H1 (cell line): ENCODE measurements around the gene STEEP1. TPM values are rescaled to one million over a fixed set of nuclear protein-coding genes. Genes with fewer than 3 reads are reported as not detected.

ENCODE experiments used
- CREB1 ChIP-seq: IDR thresholded peaks from 2 replicates; pipeline ENCODE4 v1.6.1; 2012; ENCODE audit warnings: inconsistent platforms
- E2F6 ChIP-seq: IDR thresholded peaks from 2 replicates; pipeline ENCODE4 v1.6.1; 2012; ENCODE audit warnings: inconsistent platforms
- GTF2F1 ChIP-seq: IDR thresholded peaks from 2 replicates; pipeline ENCODE4 v1.6.1; 2012; ENCODE audit warnings: low read depth, low read length, improper control_type of control experiment, borderline replicate concordance
- RBBP5 ChIP-seq: IDR thresholded peaks from 2 replicates; pipeline ENCODE4 v1.7.1; 2012; ENCODE audit warnings: low read depth, mild to moderate bottlenecking, inconsistent platforms, low read length, moderate library complexity, borderline replicate concordance
- RFX5 ChIP-seq: IDR thresholded peaks from 2 replicates; pipeline ENCODE4 v1.6.1; 2011; ENCODE audit warnings: low read depth, low read length, improper control_type of control experiment, borderline replicate concordance
- SP1 ChIP-seq: IDR thresholded peaks from 2 replicates; pipeline ENCODE4 v1.6.1; 2011; ENCODE audit warnings: low read depth, low read length
- SRF ChIP-seq: IDR thresholded peaks from 2 replicates; pipeline ENCODE4 v1.6.1; 2011; ENCODE audit warnings: mild to moderate bottlenecking, low read depth, low read length, moderate library complexity
- TEAD4 ChIP-seq: IDR thresholded peaks from 2 replicates; pipeline ENCODE4 v1.6.1; 2012; ENCODE audit warnings: low read depth, low read length, inconsistent platforms, mixed read lengths
- polyA plus RNA-seq, 7 experiments: library from polyadenylated mRNA; depleted of rRNA in 3 of 7; stranded (reverse) in 5 of 7; unstranded in 2 of 7; fragments of >200 nt in 5 of 7; fragments of 200-250 nt in 2 of 7; gene quantifications; 1 replicate in 5 of 7; 2 replicates in 1 of 7; 4 replicates in 1 of 7; pipeline versions ENCODE4 v1.2.1 to v1.2.3, GENCODE V29; 2011 to 2013; ENCODE audit warnings: missing spikeins in 2 of 7, mixed read lengths in 2 of 7
- total RNA-seq: library from RNA; stranded (reverse); fragmentation: NEBNext Ultra II Directional; extraction: Animal tissue kit (Norgen Biotek cat#: 25700); gene quantifications from 2 replicates; pipeline ENCODE4 v1.2.1, GENCODE V29; 2021
- TF ChIP-seq, protein P1 (sequence below): fragments of 300-600 bp; sonication (generic); IDR thresholded peaks from 2 replicates; pipeline ENCODE4 v1.7.1; 2012; ENCODE audit warnings: low read length, moderate library complexity, mild to moderate bottlenecking, inconsistent platforms; ENCODE audit not compliant: insufficient replicate concordance

The STEEP1 gene
- total and polyA plus RNA-seq, 2 of the 8 experiments (the other 6 are each of a cell fraction or from before 2014, with no cell fraction given), result 9.2 to 29.7 TPM

DNA sequence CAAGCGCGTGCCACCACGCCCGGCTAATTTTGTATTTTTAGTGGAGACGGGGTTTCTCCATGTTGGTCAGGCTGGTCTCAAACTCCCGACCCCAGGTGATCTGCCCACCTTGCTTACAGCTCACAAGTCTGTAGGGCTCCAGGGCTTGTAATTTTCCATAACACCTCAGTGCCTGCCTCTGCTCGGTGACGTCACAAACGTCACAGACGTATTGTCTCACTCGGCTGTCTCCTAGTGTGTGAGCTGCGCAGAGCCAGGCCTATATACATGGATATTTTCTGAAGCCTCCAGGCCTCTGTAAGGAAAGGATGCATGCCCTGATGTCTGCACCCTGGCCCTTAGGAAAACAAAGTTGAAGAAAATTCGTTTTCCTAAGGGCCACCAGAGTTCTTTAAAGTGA lies 49.6 kb upstream of the STEEP1 start (continued):
- TF ChIP-seq, protein P1, sequence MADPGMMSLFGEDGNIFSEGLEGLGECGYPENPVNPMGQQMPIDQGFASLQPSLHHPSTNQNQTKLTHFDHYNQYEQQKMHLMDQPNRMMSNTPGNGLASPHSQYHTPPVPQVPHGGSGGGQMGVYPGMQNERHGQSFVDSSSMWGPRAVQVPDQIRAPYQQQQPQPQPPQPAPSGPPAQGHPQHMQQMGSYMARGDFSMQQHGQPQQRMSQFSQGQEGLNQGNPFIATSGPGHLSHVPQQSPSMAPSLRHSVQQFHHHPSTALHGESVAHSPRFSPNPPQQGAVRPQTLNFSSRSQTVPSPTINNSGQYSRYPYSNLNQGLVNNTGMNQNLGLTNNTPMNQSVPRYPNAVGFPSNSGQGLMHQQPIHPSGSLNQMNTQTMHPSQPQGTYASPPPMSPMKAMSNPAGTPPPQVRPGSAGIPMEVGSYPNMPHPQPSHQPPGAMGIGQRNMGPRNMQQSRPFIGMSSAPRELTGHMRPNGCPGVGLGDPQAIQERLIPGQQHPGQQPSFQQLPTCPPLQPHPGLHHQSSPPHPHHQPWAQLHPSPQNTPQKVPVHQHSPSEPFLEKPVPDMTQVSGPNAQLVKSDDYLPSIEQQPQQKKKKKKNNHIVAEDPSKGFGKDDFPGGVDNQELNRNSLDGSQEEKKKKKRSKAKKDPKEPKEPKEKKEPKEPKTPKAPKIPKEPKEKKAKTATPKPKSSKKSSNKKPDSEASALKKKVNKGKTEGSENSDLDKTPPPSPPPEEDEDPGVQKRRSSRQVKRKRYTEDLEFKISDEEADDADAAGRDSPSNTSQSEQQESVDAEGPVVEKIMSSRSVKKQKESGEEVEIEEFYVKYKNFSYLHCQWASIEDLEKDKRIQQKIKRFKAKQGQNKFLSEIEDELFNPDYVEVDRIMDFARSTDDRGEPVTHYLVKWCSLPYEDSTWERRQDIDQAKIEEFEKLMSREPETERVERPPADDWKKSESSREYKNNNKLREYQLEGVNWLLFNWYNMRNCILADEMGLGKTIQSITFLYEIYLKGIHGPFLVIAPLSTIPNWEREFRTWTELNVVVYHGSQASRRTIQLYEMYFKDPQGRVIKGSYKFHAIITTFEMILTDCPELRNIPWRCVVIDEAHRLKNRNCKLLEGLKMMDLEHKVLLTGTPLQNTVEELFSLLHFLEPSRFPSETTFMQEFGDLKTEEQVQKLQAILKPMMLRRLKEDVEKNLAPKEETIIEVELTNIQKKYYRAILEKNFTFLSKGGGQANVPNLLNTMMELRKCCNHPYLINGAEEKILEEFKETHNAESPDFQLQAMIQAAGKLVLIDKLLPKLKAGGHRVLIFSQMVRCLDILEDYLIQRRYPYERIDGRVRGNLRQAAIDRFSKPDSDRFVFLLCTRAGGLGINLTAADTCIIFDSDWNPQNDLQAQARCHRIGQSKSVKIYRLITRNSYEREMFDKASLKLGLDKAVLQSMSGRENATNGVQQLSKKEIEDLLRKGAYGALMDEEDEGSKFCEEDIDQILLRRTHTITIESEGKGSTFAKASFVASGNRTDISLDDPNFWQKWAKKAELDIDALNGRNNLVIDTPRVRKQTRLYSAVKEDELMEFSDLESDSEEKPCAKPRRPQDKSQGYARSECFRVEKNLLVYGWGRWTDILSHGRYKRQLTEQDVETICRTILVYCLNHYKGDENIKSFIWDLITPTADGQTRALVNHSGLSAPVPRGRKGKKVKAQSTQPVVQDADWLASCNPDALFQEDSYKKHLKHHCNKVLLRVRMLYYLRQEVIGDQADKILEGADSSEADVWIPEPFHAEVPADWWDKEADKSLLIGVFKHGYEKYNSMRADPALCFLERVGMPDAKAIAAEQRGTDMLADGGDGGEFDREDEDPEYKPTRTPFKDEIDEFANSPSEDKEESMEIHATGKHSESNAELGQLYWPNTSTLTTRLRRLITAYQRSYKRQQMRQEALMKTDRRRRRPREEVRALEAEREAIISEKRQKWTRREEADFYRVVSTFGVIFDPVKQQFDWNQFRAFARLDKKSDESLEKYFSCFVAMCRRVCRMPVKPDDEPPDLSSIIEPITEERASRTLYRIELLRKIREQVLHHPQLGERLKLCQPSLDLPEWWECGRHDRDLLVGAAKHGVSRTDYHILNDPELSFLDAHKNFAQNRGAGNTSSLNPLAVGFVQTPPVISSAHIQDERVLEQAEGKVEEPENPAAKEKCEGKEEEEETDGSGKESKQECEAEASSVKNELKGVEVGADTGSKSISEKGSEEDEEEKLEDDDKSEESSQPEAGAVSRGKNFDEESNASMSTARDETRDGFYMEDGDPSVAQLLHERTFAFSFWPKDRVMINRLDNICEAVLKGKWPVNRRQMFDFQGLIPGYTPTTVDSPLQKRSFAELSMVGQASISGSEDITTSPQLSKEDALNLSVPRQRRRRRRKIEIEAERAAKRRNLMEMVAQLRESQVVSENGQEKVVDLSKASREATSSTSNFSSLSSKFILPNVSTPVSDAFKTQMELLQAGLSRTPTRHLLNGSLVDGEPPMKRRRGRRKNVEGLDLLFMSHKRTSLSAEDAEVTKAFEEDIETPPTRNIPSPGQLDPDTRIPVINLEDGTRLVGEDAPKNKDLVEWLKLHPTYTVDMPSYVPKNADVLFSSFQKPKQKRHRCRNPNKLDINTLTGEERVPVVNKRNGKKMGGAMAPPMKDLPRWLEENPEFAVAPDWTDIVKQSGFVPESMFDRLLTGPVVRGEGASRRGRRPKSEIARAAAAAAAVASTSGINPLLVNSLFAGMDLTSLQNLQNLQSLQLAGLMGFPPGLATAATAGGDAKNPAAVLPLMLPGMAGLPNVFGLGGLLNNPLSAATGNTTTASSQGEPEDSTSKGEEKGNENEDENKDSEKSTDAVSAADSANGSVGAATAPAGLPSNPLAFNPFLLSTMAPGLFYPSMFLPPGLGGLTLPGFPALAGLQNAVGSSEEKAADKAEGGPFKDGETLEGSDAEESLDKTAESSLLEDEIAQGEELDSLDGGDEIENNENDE, result no peak
- TF ChIP-seq GTF2F1, result no peak
- no peak for TF ChIP-seq CREB1
- no peak for TF ChIP-seq RFX5
- TF ChIP-seq E2F6, result no peak
- TF ChIP-seq TEAD4, result no peak
- no peak for TF ChIP-seq RBBP5
- TF ChIP-seq SRF, result no peak
- no peak for TF ChIP-seq SP1
